GM03348 (cell line): ENCODE data around the gene PCGF5.
A peak's percentile ranks its signal among the peaks of the same experiment; 100 is the strongest.
"Not testable (repeated sequence)": the region's sequence is repeated elsewhere in the genome, so short reads cannot be mapped to it uniquely, and the experiment has no call there.

ENCODE experiments used
- DNase-seq: peaks from one replicate; pipeline ENCODE4 v3.0.0; 2012; ENCODE audit warnings: low spot score

PCGF5 gene

DNA sequence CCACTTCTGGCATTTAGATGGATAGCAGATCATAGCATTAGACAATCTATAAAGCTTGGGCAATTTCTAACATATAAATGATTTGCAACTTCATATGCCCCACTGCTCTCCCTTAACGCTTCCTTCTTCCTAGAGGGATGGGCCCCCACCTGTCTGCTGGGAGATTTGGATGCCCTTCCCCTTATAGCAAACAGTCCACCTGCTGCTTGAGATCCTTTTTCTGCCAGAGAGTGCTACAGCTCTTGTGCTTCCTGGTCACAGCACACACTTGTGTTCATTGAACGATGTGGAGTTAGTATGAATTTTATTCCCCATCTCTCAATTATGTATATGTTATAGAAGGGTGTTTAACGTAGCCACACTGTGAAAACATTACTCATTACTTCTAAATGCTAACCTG lies 10.4 kb upstream of the PCGF5 start:
- DNase-seq, result no peak

DNA sequence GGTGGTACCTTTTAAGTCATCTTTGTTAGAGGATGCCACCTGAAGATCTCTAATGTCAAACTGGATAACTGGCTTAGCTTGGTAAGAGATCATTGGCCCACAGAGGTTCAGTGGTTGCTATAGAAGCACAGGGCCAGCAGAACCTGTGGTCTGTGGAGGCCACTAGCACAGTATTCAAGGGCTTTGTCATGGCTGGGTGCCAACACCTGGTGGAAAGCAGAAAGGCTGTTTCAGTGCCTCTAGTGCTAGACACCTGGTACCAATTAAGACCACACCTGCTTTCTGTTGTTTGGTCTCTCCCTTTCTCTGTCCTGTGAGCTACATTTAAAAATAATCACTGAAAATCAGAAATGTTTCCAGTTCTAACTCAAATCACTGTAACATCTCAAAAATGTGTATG lies 10.0 kb upstream of the PCGF5 start:
- DNase-seq, result no peak

- DNase-seq, result no peak
These were observed 8.8 kb upstream of the PCGF5 start for GRCh38 chr10:91211675-91212074.

- no peak for DNase-seq
These were observed 5.6 kb upstream of the PCGF5 start for GRCh38 chr10:91214911-91215310.

GRCh38 chr10:91215384-91215783 lies 5.1 kb upstream of the PCGF5 start:
- no peak for DNase-seq

- DNase-seq, result no peak
These were observed 881 bp upstream of the PCGF5 start for GRCh38 chr10:91219371-91220193.

DNA sequence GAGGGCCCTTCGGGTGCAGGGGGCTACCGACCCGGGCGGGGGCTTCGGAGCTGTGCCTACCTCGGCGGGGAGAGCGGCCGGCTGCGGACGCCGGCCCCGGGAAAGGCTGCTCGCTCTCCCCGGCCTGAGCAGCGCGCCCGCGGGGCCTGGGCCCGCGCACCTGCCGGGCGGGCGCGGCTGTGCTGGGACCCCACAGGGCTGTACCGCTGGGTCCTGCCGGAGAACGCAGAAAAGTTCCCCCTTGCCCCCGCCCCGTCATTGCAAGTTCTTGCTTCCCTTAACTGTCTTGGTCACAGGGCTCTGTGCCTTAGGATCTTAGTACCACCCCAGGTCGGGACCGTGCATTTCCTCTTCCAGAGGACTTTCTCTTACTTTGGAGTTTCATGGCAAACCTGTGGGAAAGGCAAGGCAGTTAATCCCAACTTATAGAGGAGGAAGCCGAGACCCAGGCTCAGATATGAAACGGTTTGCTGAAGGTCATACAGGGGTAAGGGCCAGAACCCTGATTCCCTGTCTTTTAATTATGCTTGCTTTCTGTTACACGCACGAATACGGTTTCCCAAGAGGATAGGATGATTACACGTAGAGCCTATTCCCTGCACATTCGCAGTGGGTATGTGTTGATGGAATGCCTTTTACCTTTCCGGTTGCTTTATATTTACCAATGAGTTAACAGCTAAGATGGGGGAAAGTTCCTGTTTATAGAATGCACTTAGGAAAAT lies 652 bp downstream of the PCGF5 start:
- DNase-seq, result peak; percentile 47

GRCh38 chr10:91226093-91226492 lies 5.6 kb downstream of the PCGF5 start:
- no peak for DNase-seq

DNA sequence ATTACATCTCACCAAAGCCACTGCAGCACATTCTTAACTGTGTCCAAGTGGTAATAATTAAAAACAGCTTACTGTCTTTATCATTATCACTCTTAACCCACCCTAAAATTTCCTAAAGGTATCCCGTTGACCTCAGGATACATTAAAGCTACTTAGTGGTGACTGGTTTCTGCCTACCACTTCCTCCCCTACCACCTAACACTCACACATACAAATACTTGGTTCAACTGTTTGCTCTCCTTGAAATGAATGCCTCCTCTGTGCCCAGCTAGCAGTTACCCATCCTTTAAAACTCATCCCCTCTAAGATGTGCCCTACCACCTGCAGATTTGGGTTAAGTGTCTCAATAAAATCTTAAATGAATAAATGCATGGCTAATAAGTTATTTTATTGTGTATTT lies 7.1 kb downstream of the PCGF5 start:
- DNase-seq, result no peak

- DNase-seq, result no peak
These were observed 9.2 kb downstream of the PCGF5 start for GRCh38 chr10:91229683-91230082.

GRCh38 chr10:91238191-91238590 lies 17.7 kb downstream of the PCGF5 start:
- no peak for DNase-seq

- DNase-seq, result no peak
These were observed 19.3 kb downstream of the PCGF5 start for GRCh38 chr10:91239789-91240188.

GRCh38 chr10:91242940-91243339 lies 22.5 kb downstream of the PCGF5 start:
- no peak for DNase-seq

- DNase-seq, result peak; percentile 36
These were observed 27.1 kb downstream of the PCGF5 start for GRCh38 chr10:91247360-91248111.

DNA sequence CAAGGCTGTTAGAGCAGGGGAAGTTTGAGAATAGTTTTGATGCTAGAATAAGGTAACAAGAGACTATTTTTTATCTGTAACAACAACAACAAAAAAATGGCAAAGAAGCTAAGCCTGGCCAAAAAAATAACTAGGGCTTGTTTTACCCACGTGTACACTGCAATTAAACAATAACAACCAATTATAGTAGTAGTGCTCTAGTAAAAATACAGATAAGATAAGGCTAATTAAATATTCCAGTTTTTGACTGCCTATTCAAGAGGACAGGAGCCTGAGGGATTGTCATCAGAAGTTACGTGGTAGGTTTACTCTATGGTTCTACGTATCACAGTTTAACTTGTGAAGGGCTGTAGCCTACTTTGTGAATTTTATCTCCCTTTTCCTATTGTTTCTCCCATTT lies 29.2 kb downstream of the PCGF5 start:
- no peak for DNase-seq

DNA sequence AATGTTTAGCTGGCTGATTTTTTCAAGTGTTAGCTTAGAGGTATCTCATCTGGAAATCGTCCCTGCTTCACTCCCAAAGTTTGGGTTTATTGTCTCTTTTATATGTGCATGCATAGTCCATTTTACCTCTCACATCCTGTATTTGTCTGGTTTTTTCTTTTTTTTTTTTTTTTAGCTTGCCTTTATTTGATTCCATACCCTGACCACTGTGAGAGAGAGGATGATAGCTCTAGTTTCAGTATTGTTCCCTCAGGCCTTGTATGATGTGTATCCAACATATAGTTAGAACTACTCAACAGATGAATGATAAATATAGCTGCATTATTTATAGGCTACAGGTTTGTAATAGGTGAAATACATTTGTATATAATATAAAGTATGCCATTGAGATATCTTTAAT lies 29.9 kb downstream of the PCGF5 start:
- DNase-seq, result no peak

- DNase-seq, result peak; percentile 47
These were observed 31.1 kb downstream of the PCGF5 start for GRCh38 chr10:91251430-91252056.

DNA sequence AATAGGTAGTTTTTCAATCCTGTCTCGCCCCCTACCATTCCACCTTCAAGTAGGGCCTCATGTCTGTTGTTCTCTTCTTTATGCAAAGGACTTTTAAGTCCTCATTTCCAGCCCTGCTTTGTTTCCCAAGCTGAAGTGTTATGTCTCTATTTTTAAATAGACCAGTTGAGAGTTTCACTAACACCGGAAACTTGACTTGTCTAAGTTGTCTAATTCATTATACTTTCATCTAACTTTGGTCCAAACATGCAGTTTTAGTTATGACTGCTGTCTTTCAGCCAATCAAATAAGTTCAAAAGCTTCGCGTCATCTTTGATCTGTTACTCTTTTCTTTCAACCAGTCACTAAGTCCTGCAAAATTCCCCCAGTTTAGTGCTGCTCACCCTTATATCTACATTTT lies 32.8 kb downstream of the PCGF5 start:
- DNase-seq, result no peak

- no peak for DNase-seq
These were observed 36.8 kb downstream of the PCGF5 start for GRCh38 chr10:91257310-91257709.

- not testable (repeated sequence) for DNase-seq
These were observed 40.0 kb downstream of the PCGF5 start for GRCh38 chr10:91260417-91260816.

DNA sequence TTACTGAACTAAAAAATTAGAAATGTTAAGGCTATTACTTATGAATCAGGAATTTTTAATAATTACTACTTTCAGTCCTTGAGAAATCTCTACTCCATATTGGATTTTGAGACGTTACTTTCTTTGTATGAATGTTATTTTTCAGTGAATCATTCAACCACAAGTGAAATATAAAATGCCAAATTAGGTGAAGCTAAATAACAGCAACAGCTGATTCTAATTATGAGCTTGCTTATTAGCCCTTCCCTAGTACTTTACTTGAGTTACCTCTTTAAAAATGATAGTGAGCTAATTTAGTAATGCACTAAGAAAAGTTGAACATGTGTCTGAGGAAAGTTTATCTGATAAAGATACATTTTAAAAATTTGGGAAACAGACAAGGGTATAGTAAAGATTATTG lies 51.4 kb downstream of the PCGF5 start:
- peak; percentile 56 for DNase-seq

DNA sequence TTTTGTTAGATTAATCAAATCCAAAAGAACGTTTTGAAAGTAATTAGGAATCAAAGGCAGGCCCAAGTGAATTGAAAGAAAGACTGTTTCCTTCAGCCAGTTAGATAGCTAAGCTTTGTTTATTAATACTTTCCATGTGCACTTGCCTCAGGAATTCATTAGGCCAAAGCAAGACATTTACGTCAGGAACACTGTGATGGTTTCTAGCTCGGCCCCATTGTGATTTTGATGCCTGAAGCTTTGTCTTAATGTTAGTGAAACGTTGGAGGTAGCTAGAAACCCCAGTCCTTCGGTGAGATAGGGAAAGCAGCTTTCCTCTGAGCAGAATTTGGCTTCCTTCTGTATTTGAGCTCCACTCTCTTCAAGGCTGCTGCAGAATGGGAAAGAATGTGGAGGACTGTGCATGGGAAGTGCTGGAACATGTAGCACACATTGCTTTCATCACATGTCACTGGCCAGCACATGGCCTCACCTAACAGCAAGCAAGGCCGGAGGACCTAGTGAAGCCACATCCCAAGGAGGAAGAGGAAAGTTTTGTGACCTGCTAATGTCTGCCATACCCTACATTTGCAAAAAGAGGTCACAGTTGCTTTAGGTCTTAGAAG lies 64.1 kb downstream of the PCGF5 start:
- no peak for DNase-seq
